GM19240 (cell line): ENCODE data around the gene TRPC4AP.

ENCODE experiments used
- DNase-seq: peaks from one replicate; pipeline ENCODE4 v3.0.0; 2011; ENCODE audit warnings: low spot score; ENCODE audit not compliant: insufficient read length

TRPC4AP gene

DNA sequence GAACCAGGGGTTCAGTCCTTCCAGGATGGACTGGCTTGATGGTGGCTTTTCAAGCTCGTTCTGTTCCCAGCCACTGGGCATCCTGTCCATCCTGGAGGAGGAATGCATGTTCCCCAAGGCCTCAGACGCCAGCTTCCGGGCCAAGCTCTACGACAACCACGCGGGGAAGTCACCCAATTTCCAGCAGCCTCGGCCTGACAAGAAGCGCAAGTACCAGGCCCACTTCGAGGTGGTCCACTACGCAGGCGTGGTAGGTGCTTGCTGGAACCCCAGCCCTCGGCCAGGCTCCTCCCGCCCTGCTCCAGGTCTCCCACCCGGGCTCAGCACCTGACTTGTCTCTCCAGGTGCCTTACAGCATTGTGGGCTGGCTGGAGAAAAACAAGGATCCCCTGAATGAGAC lies 102.9 kb downstream of the TRPC4AP start:
- DNase-seq = no peak

DNA sequence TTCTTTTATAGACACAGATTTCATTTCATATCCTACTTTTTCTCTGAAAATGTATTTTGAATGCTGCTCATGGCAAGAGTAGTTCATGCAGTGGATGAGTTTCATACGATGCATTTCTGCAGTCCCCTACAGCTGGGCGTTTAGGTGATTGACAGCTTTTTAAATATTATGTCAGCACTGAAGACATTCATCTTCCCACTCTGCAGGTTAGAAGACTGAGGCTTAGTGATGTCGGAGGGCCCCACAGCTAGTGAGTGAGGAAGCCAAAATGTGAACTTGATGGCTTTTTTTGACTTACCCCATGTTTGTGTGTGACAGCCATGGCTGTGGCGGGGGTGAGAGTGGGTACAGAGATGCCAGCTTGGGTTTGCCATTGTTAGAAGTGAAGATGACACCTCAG lies 103.5 kb downstream of the TRPC4AP start:
- DNase-seq = no peak

DNA sequence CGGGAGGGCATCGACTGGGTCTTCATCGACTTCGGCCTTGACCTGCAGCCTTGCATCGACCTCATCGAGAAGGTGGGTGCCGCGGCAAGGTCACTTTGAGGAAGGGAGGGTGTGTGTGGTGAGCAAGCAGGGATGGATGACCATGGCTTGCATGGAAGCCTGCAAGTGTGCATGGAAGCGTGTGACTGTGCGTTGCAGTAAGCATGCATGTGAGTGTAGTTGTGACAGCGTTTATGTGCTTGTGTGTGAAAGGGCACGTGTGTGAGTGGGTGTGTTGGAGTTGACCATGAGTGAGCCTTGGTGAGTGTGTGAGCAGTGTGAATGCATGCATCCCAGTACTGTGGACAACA lies 104.4 kb downstream of the TRPC4AP start:
- no peak for DNase-seq

DNA sequence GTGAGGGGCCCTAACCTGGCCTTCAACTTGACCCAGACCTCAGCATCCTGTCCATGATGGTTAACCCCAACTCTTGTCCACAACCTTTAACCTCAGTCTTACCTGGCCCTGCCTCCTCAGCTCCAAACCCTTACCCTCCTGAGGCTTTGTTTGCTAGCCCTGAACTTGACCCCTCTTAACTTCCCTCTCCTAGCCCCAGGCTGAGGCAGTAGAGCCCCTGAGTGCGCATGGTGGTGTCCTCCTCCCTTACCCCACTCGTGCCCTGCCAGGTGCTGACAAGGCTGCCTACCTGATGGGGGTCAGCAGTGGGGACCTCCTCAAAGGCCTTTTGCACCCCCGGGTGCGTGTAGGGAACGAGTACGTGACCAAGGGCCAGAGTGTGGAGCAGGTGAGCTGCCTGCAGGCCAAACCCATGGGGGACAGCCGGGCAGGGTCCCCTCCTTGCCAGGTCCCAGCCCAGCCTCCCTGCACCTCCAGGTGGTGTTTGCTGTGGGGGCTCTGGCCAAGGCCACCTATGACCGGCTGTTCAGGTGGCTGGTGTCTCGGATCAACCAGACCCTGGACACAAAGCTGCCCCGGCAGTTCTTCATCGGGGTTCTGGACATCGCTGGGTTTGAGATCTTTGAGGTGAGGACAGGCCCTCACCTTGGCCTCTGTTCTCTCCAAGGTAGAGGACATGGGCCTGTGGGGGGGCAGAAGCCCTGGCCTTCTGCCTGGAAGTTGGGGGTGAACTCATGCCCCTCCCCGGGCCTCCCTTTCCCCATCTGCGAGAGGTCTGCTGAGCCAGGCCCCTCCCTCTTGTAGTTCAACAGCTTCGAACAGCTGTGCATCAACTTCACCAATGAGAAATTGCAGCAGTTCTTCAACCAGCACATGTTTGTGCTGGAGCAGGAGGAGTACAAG lies 105.1 kb downstream of the TRPC4AP start:
- no peak for DNase-seq

DNA sequence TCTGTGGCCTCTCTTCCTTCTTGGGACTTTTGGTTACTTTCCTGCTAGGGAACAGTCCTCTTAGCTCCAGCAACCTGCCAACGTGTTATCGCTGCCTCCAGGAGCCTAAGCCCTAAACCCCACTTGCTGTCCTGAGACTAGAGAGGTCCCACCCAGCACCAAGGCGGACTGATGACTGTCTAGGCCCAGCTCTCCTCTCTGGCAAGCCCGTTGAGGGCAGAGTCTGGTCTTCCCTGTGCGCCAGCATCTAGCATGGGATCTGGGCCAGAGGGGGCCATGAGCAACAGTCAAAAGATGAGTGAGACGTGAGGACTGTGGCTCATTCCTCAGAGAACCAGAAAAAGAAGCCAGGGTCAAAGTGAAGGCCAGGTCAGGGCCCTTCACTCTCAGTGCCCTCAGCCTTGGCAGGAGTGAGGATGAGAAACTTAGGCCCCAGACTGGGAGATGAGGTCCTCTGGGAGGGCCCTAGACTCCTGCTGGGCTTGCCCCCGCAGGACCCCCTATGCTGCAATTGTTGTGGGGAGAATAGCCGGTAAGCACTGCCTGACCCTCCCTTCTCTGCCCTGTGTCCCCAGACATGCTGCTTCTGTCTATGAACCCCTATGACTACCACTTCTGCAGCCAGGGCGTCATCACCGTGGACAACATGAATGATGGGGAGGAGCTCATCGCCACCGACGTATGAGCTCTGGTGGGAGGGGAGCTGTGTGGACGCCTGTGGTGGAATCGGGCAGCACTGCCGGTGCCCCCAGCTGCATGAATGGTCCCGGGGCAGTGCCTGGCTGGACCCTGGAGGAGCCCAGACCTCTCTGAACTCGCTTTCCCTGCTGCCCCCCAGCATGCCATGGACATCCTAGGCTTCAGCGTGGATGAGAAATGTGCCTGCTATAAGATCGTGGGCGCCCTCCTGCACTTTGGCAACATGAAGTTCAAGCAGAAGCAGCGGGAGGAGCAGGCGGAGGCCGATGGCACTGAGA lies 106.0 kb downstream of the TRPC4AP start:
- DNase-seq = no peak

DNA sequence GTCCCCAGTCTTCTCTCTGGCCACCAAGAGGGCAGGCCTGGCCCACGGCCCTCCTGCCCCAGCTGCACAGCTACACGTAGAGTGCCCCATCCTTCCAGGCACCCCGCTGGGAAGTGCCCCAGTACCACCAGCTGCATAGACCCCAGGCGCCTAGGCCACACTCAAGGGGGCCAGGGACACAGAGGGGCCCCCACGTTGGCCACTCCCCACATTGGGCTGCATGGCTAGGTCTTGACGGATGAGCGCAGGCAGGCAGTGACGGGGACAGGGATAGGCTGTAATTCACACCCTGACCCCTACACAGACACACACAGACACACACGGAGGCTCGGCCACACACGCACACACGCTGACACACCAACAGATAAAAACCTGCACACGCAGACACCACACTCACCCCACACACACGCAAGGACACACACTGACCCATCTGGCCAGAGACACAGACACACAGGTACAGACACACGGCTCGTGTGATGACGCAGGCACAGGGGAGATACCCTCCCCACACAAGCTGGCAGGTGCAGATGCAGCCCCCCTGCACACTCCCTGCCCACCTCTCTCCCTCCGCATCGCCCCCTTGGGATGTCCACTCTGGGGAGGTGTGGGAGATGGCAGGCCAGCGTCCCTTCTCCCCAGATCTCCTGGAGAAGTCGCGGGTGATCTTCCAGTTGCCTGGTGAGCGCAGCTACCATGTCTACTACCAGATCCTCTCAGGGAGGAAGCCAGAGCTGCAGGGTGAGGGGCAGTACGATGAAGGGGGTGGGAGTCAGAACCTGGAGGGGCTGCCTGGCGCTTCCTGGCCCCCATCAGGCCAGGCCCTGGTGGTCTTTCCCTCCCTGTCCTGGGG lies 106.9 kb downstream of the TRPC4AP start:
- DNase-seq = no peak

DNA sequence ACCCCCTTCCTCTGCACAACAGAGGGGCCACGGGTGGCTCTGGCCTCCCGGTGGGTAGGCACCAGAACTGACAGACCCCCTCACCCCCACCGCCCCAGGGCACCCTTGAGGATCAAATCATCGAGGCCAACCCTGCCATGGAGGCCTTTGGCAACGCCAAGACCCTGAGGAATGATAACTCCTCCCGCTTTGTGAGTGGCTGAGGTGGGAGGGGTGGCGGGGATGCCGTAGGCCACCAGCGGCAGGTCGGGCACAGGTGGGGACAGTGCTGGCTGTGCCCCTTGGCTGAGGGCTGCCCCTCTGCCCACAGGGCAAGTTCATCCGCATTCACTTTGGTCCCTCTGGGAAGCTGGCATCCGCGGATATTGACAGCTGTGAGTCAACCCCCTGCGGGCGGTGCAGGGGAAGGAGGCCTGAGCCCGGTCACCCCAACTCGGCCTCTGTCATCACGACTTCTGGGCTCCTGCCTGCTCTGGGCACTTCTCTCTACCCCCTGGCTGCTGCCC lies 107.8 kb downstream of the TRPC4AP start:
- DNase-seq = no peak

DNA sequence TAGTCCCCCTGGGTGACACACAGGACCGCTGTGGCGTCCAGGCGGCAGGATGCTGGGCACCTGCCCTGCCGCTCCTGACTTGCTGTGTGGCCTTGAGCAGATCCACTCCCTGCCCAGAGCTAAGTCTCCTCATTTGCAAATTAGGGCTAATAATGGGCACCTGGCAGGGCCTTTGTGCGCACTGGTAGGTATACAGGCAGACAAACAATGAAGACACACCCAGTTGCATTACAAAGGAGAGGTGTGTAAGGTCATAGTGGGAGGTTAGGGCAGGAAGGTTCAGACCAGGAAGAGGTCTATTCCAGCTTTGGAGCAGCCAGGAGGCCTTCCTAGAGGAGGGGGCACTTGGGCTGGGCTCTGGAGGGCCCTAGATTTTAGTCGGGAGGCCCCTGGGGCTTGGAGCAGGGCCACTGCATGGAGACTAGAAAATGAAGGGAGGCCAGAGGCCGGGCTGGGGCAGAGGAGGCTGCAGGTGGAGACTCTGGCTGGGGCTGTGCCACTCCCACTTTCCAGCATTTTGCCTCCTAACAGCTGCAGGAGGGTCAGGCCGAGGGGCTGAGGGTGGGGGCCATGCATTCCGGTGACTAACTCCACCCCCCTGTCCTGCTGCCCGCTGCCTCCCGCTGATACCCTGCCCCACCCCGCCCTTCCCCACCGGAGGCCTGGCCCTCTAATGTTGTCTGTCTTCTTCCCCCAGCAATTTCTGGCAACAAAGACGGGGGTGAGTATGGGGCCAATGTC lies 108.4 kb downstream of the TRPC4AP start:
- DNase-seq = no peak

DNA sequence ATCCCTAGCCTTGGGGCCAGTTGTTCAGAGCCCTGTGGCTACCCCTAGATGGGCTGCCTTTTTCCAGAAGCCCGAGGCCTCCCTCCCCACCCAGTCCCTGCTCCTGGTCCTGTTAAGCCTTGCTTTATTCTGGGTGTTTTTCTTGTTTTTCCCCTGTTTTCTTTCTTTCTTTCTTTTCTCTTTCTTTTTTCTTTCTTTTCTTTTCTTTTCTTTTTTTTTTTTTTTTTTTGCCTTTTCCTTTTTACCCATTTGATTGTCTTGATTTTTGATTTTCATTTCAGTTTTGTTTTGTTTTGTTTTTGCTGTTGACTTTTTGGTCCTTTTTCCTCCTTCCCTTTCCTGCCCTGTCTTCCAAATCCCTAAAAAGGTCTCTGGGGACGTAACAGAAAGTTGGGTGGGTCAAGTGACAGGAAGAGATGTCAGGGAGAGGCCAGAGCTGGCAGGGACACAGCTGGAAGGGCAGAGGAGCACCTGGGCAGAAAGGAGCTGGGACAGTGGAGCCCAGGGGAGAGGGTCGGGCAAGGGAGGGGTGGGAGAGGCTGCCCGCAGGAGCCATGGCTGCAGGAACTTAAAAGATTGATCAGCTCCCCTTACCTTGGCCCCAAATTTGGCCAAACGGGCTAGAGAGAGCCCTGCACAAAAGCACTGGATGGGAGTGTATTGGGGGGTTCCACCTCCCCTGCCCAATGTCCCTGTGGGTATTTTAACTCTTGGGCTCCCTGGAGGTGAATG lies 109.4 kb downstream of the TRPC4AP start:
- DNase-seq = no peak

DNA sequence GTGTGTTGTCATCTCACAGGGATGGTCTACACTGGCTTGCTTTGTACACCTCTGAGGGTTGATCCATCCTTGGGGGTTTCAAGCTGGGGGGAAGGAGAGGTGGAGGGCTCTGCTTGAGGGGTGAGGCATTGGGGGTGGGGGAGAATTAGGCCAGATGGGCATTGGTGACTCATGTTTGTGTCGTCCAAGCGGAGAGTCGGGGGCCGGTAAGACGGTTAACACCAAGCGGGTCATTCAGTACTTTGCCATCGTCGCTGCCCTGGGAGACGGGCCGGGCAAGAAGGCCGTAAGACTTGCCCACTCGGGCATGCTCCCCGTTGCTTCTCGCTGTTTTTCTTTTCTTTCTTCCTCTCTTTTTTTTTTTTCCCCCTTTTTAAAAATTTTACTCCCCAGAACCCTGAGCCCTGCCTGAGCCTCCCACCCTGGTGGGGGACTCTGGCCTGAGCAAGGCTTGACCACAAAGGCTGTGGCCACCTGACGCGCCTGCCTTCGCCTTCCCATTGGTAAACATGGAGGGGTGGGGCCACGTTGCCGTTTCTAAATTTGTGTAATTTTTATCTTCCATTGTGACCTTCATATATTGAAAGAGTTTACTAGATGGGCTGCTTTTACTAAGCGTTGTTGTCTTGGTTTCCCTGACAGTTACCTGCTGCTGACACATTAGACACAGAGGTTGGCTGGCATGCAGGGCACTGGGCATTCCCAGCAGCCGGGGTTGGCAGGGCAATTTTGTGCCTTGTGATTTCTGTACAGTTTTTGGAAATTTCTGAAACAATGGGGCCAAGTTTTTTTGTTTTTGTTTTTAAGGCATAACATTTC lies 110.1 kb downstream of the TRPC4AP start:
- no peak for DNase-seq

DNA sequence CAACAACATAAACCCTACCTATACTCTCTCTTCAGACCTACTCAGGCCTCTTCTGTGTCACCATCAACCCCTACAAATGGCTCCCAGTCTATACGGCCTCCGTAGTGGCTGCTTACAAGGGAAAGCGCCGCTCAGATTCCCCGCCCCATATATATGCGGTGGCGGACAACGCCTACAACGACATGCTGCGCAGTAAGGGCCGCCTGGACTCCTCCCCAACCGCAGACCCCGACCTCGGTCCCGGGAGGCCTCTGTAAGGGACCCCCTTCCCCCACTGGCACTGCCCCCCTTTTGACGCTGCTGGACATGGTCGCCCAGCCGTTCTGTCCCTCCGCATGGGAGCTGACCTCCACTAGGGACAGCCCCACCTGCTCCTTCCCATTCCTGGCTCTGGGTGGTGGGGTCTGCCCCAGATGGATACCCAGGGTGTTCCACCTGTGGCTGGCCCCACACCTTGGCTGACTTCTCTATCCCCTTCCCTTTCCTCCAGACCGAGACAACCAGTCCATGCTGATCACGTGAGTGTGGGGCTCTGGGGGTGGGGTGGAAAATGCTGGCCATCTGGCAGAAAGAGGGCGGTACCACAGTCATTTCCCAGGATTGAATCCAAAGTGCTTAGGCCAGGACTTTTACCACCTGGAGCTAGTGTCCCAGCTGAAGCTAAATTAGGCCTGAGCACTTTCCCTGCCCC lies 111.9 kb downstream of the TRPC4AP start:
- no peak for DNase-seq

DNA sequence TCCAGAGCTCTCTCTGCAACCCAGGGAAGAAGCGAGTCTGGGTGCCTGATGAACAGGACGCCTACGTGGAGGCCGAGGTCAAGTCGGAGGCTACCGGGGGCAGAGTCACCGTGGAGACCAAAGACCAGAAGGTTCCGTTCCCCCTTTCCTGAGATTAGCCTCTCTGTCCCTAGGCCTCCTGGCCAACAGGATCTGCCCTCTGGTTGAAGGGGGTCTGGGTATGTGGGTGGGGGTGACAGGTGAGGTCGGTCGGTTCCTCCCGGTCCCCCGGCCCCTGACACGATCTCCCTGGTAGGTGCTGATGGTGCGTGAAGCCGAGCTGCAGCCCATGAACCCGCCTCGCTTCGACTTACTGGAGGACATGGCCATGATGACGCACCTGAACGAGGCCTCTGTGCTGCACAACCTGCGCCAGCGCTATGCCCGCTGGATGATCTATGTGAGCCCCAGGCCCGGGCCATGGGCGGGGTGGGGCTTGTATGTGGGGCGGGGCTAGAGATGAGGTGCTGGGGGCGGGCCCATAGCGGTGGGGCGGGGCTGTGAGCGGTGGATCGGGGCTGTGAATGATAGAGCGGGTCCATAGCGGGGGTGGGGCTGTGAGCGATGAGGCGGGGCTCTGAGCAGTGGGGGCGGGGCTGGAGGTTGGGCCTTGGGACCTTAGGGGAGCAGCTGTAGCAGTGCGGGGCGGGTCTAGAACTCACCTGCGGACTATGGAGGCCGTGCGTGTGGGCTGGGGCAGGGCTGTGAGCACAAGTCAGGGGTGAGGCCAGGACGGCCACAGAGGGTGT lies 113.0 kb downstream of the TRPC4AP start:
- DNase-seq = no peak

DNA sequence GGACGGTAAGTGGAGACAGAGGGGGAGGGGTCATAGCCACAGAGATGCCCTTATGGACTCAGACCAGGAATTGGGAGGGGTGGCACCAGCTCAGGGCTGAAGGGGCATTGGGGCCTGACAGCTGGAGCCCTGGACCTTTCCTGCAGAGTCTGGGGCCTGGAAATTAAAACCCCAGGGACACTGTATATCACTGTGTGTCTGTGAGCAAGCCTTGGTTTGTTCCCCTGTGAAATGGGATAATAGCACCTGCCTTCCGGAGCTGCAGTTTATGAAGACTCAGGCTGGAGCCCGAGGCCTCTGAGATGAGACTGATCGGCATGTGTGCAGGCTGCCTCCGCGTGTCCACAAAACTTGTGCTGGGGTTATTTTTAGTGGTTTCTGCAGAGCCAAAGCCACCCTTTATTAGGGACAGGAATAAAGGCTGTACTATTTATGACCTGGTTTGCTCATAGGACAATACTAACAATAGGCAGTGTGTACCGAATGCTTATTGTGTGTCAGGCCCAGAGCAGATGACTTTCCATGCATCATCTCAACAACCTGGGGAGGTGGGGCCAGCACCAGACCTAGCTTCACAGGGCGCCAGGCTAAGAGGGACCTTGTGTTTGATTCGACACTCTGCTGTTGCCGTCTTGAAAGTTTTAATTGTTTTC lies 114.4 kb downstream of the TRPC4AP start:
- DNase-seq = no peak

DNA sequence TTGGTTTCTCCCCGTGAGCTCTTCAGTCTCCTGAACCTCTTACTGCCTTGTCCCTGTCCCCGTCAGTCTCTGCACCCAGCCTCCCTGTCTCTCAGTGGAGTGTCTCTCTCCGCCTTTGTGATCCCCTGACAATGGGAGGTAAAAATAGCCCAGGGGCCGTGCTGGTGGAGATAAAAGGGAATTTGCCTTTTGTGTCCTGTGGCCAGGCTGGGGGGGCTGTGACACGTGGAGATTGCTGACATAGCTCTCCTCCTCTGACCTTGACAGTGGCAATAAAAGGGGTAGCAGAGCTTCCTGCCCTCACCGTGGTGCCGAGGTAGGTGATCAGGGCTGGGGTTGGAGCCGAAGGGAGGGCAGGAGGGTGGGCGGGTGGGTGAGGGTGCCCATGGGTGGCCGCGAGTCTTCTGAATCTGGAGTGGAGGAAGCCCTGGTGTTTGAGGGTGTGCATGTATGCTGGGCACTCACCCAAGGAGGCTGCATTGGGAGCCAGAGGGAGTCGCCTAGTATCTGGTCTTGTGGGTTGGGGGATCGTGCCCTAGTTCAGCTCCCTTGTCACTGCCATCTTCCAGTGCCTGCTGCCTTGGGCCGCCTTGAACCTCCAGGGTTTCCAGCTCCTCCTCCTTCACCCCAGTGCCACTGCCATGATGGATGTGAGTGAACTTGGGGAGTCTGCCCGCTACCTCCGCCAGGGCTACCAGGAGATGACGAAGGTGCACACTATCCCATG lies 115.1 kb downstream of the TRPC4AP start:
- DNase-seq = no peak

DNA sequence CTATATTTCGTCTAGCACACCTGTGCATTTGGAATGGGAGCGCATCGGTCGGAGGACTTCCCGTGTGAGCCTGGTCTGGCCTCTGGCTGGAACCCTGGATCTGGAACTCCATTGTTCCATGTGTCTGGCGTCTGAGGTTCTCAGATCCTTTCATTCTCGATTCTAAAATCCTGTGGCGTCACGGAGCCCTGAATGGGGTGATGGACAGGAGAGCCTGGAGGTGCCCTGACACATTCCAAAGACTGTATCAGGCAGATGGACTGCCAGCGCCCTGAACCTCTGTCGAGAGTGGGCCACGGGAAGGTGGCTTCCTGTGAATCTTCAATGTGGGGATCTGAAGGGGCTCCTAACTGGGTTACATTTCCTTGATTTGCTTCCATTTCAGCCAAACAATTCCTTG lies 116.3 kb downstream of the TRPC4AP start:
- no peak for DNase-seq

DNA sequence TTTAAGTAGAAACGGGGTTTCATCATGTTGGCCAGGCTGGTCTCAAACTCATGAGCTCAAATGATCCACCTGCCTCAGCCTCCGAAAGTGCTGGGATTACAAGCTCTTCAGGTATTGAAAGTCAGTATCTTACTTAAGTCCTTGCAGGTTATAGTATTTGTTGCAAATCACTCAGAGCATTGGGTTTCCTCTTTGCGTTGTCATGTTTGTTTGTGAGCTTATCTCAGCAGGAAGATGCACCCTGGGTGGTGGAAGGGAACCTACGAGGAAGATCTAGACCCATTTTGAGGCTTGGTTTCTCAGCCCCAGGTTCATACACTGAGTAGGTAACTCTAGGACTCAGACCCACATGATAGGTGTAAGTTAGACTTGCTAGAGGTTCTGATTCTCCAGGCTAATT lies 118.4 kb downstream of the TRPC4AP start:
- no peak for DNase-seq
